ENCODE measurements around the gene MAP3K7.

DNA sequence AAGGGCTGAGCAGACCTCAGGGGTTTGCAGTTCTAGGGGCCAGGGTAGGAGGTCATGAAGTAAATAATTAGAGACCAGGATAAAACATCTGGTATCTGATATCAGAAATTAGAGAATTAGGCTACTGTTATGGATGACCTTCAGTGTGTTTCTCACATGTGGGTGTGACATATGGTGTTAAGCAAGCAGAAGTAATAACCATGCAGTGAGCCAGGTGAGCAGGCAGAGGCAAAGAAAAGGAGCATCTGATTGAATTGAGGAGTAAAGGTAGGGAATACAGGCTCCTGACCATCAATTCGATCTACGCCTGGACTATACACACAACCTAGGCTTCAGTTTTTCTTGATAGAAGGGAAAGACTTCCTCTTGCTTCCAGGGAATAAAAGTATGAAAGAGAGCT, 34.7 kb upstream of the MAP3K7 start:
- TF ChIP-seq, protein P1, sequence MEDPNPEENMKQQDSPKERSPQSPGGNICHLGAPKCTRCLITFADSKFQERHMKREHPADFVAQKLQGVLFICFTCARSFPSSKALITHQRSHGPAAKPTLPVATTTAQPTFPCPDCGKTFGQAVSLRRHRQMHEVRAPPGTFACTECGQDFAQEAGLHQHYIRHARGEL (CRISPR knock-in tag; IDR thresholded peaks at IDR 0.05): no peak
- TF ChIP-seq HES4 (CRISPR knock-in tag; IDR thresholded peaks at IDR 0.05; ENCODE audit: borderline replicate concordance): no peak
- TF ChIP-seq, protein P2, sequence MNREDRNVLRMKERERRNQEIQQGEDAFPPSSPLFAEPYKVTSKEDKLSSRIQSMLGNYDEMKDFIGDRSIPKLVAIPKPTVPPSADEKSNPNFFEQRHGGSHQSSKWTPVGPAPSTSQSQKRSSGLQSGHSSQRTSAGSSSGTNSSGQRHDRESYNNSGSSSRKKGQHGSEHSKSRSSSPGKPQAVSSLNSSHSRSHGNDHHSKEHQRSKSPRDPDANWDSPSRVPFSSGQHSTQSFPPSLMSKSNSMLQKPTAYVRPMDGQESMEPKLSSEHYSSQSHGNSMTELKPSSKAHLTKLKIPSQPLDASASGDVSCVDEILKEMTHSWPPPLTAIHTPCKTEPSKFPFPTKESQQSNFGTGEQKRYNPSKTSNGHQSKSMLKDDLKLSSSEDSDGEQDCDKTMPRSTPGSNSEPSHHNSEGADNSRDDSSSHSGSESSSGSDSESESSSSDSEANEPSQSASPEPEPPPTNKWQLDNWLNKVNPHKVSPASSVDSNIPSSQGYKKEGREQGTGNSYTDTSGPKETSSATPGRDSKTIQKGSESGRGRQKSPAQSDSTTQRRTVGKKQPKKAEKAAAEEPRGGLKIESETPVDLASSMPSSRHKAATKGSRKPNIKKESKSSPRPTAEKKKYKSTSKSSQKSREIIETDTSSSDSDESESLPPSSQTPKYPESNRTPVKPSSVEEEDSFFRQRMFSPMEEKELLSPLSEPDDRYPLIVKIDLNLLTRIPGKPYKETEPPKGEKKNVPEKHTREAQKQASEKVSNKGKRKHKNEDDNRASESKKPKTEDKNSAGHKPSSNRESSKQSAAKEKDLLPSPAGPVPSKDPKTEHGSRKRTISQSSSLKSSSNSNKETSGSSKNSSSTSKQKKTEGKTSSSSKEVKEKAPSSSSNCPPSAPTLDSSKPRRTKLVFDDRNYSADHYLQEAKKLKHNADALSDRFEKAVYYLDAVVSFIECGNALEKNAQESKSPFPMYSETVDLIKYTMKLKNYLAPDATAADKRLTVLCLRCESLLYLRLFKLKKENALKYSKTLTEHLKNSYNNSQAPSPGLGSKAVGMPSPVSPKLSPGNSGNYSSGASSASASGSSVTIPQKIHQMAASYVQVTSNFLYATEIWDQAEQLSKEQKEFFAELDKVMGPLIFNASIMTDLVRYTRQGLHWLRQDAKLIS (CRISPR knock-in tag; IDR thresholded peaks at IDR 0.05): no peak
- TF ChIP-seq, protein P3, sequence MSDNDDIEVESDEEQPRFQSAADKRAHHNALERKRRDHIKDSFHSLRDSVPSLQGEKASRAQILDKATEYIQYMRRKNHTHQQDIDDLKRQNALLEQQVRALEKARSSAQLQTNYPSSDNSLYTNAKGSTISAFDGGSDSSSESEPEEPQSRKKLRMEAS (IDR thresholded peaks at IDR 0.05): no peak
